DOHH2 (cell line): ENCODE results near the gene MACC1.

Source experiments
- H3F3A ChIP-seq: fragments of 200-600 bp; sonication (generic), shearing (Covaris generic); 2 replicates; pipeline ENCODE4 v1.6.0; 2016; ENCODE audit warnings: antibody characterized with exemption, mild to moderate bottlenecking; ENCODE audit not compliant: control insufficient read depth, insufficient read depth
- H3K27ac ChIP-seq: fragments of 200-600 bp; sonication (generic); 2 replicates; pipeline ENCODE4 v1.5.1; 2014; ENCODE audit warnings: low read depth, mild to moderate bottlenecking, low read length, moderate library complexity
- H3K27me3 ChIP-seq: fragments of 200-600 bp; sonication (generic); 2 replicates; pipeline ENCODE4 v1.6.1; 2014; ENCODE audit warnings: mild to moderate bottlenecking, low read length, mixed read lengths; ENCODE audit not compliant: control insufficient read depth
- H3K36me3 ChIP-seq: fragments of 200-600 bp; sonication (generic); 2 replicates; pipeline ENCODE4 v1.6.1; 2014; ENCODE audit warnings: mild to moderate bottlenecking, low read length, moderate library complexity, mixed read lengths; ENCODE audit not compliant: control insufficient read depth
- H3K4me1 ChIP-seq: fragments of 200-600 bp; sonication (generic); 2 replicates; pipeline ENCODE4 v1.6.1; 2014; ENCODE audit warnings: mild to moderate bottlenecking, low read length, mixed read lengths; ENCODE audit not compliant: control insufficient read depth
- H3K4me2 ChIP-seq: fragments of 200-600 bp; sonication (generic); 2 replicates; pipeline ENCODE4 v1.6.0; 2014; ENCODE audit warnings: mild to moderate bottlenecking, low read length, moderate library complexity
- H3K4me3 ChIP-seq: fragments of 200-600 bp; sonication (generic); 2 replicates; pipeline ENCODE4 v1.5.1; 2014; ENCODE audit warnings: mild to moderate bottlenecking, low read length, mixed read lengths
- H3K79me2 ChIP-seq: fragments of 200-600 bp; sonication (generic); 2 replicates; pipeline ENCODE4 v1.6.1; 2014; ENCODE audit warnings: mild to moderate bottlenecking, low read length, mixed read lengths; ENCODE audit not compliant: control insufficient read depth
- H3K9me2 ChIP-seq: fragments of 200-600 bp; sonication (generic); replicated peaks from 2 replicates; pipeline ENCODE4 v1.6.1; 2014; ENCODE audit warnings: mild to moderate bottlenecking, low read length, mixed read lengths; ENCODE audit not compliant: control insufficient read depth
- H3K9me3 ChIP-seq: fragments of 200-600 bp; sonication (generic); 2 replicates; pipeline ENCODE4 v1.6.1; 2014; ENCODE audit warnings: antibody characterized with exemption, low read length, mixed read lengths; ENCODE audit not compliant: control insufficient read depth, insufficient read depth
- H4K20me1 ChIP-seq: fragments of 200-600 bp; sonication (generic); 2 replicates; pipeline ENCODE4 v1.6.0; 2014; ENCODE audit warnings: low read depth, mild to moderate bottlenecking, antibody characterized with exemption, low read length, moderate library complexity; ENCODE audit not compliant: control insufficient read depth, insufficient read depth
- CTCF ChIP-seq: fragments of 200-600 bp; sonication (generic); IDR thresholded peaks from one replicate; pipeline ENCODE4 v1.5.1; 2014; ENCODE audit warnings: antibody characterized with exemption, mild to moderate bottlenecking, low read depth, low read length; ENCODE audit not compliant: poor library complexity, severe bottlenecking
- EZH2phosphoT487 ChIP-seq: fragments of 200-600 bp; sonication (generic); IDR thresholded peaks from 2 replicates; pipeline ENCODE4 v1.6.1; 2017; ENCODE audit warnings: borderline replicate concordance, mild to moderate bottlenecking, antibody characterized with exemption, low read length, moderate library complexity, mixed read lengths

MACC1 gene

GRCh38 chr7:20095436-20095835 lies 121.7 kb downstream of the MACC1 start:
- Histone ChIP-seq H4K20me1 (no peaks in the 10 kb centered on the region), H3K4me2 (no peak overlapping the region), H3K27ac (no peak overlapping the region), H3K9me3 (peaks cover 3% of the 10 kb centered on the region; the same call in 1 of the 2 replicates), H3K9me2 (no peaks in the 10 kb centered on the region), H3K36me3 (no peaks in the 10 kb centered on the region), H3F3A (no peaks in the 10 kb centered on the region), H3K79me2 (no peaks in the 10 kb centered on the region), H3K27me3 (no peaks in the 10 kb centered on the region), H3K4me1 (no peaks in the 10 kb centered on the region), H3K4me3 (no peak overlapping the region)
- no peak for TF ChIP-seq CTCF
- no peak for TF ChIP-seq EZH2phosphoT487

GRCh38 chr7:20089431-20089830 lies 127.8 kb downstream of the MACC1 start:
- no peak overlapping the region for H3K4me3 ChIP-seq
- H3K27me3 ChIP-seq: no peaks in the 10 kb centered on the region
- H3K9me3 ChIP-seq: peaks cover 2% of the 10 kb centered on the region; the same call in 1 of the 2 replicates
- H3K79me2 ChIP-seq: no peaks in the 10 kb centered on the region
- no peak overlapping the region for H3K4me2 ChIP-seq
- H3K9me2 ChIP-seq: no peaks in the 10 kb centered on the region
- no peak for TF ChIP-seq EZH2phosphoT487
- no peak for TF ChIP-seq CTCF
- no peaks in the 10 kb centered on the region for H3F3A ChIP-seq
- no peaks in the 10 kb centered on the region for H3K36me3 ChIP-seq
- H4K20me1 ChIP-seq: no peaks in the 10 kb centered on the region
- no peaks in the 10 kb centered on the region for H3K4me1 ChIP-seq
- no peak overlapping the region for H3K27ac ChIP-seq

GRCh38 chr7:20085086-20085485 lies 132.1 kb downstream of the MACC1 start:
- no peak overlapping the region for H3K27ac ChIP-seq
- no peaks in the 10 kb centered on the region for H3K79me2 ChIP-seq
- H3K4me3 ChIP-seq: no peak overlapping the region
- no peaks in the 10 kb centered on the region for H3K36me3 ChIP-seq
- no peaks in the 10 kb centered on the region for H3K27me3 ChIP-seq
- TF ChIP-seq EZH2phosphoT487: no peak
- no peak for TF ChIP-seq CTCF
- H3K4me1 ChIP-seq: no peaks in the 10 kb centered on the region
- H3K9me2 ChIP-seq: no peaks in the 10 kb centered on the region
- H3K4me2 ChIP-seq: no peak overlapping the region
- no peaks in the 10 kb centered on the region for H3K9me3 ChIP-seq
- no peaks in the 10 kb centered on the region for H4K20me1 ChIP-seq
- no peaks in the 10 kb centered on the region for H3F3A ChIP-seq
